Panc1 (cell line): ENCODE results near the gene BTNL3. TPM values are rescaled to one million over a fixed set of nuclear protein-coding genes. Genes with fewer than 3 reads are reported as not detected.

Source experiments
- ATAC-seq: fragments of 200-7000 bp; cut with Tn5 transposase; 2 replicates; pipeline ENCODE4 v1.9.1; 2020; ENCODE audit warnings: mild to moderate bottlenecking, moderate library complexity
- BruUV-seq: library from RNA; stranded (reverse); fragments of 400-500 nt; replicated peaks from 2 replicates; lab custom pipeline; 2021; lab: Mats Ljungman, UMichigan
- CTCF ChIA-PET: fragments of 300-600 bp; sonication (Branson Sonifier 250); formaldehyde crosslinking; loops from one replicate; lab custom pipeline; 2022; ENCODE audit warnings: antibody characterized with exemption; lab: Charles Lee
- POLR2A ChIA-PET: fragments of 300-600 bp; sonication (Branson Sonifier 250); formaldehyde crosslinking; loops from one replicate; lab custom pipeline; 2022; ENCODE audit warnings: antibody characterized with exemption; lab: Charles Lee
- DNase-seq: peaks from one replicate; pipeline ENCODE4 v3.0.0-alpha.2; 2010; ENCODE audit warnings: low read depth, low spot score
- H3K27ac ChIP-seq: 2 replicates; pipeline ENCODE4 v1.5.1; 2011; ENCODE audit warnings: mild to moderate bottlenecking, low read length, inconsistent platforms
- H3K27me3 ChIP-seq: fragments of 200-500 bp; sonication (Bioruptor generic); 2 replicates; pipeline ENCODE4 v1.6.0; 2014; ENCODE audit warnings: low read length, inconsistent platforms; ENCODE audit not compliant: control insufficient read depth, insufficient read depth
- H3K36me3 ChIP-seq: fragments of 200-500 bp; sonication (Bioruptor generic); 2 replicates; pipeline ENCODE4 v1.5.1; 2014; ENCODE audit warnings: inconsistent platforms, mild to moderate bottlenecking, low read length, moderate library complexity; ENCODE audit not compliant: control insufficient read depth, insufficient read depth
- H3K4me1 ChIP-seq: 2 replicates; pipeline ENCODE4 v1.5.1; 2011; ENCODE audit warnings: inconsistent platforms, mild to moderate bottlenecking, low read length, moderate library complexity; ENCODE audit not compliant: control insufficient read depth, insufficient read depth
- H3K4me3 ChIP-seq, 2 experiments: 2 replicates each; pipeline ENCODE4 v1.5.1; 2011 to 2012; ENCODE audit warnings: low read depth in 2 of 2, low read length in 2 of 2, mild to moderate bottlenecking in 2 of 2, inconsistent platforms in 1 of 2, moderate library complexity in 1 of 2
- H3K9me3 ChIP-seq: fragments of 200-500 bp; sonication (Bioruptor generic); 2 replicates; pipeline ENCODE4 v1.5.1; 2014; ENCODE audit warnings: low read depth, mild to moderate bottlenecking, inconsistent platforms, low read length, moderate library complexity; ENCODE audit not compliant: control insufficient read depth, insufficient read depth
- POLR2AphosphoS5 ChIP-seq: IDR thresholded peaks from 2 replicates; pipeline ENCODE4 v1.6.1; 2012; ENCODE audit warnings: mild to moderate bottlenecking, low read depth, low read length, moderate library complexity
- SIN3A ChIP-seq: IDR thresholded peaks from 2 replicates; pipeline ENCODE4 v1.6.1; 2012; ENCODE audit warnings: low read depth, mild to moderate bottlenecking, low read length, moderate library complexity, borderline replicate concordance; ENCODE audit not compliant: insufficient read depth
- TCF7L2 ChIP-seq: IDR thresholded peaks from 2 replicates; pipeline ENCODE4 v1.6.1; 2011; ENCODE audit warnings: mild to moderate bottlenecking, low read depth, low read length, inconsistent platforms
- in situ Hi-C: cut with HindIII; loops from 2 replicates; pipeline ENCODE4 v1.10.0; 2016; ENCODE audit warnings: low sequenced_read_pairs, low pct_unique_long_range_greater_than_20kb
- intact Hi-C: fragments of 100-400 bp; cut with micrococcal nuclease; formaldehyde crosslinking; loops from one replicate; pipeline ENCODE4 v1.10.0; 2022; ENCODE audit not compliant: unreplicated experiment
- total RNA-seq: library from RNA; stranded (reverse); gene quantifications from one replicate; pipeline ENCODE4 v1.2.1, GENCODE V29; 2021; ENCODE audit not compliant: unreplicated experiment
- TF ChIP-seq, protein P1 (sequence below), 2 experiments: IDR thresholded peaks; 2 replicates each; pipeline ENCODE4 v1.6.1; 2011 to 2012; ENCODE audit warnings: low read depth in 2 of 2, control low read depth in 1 of 2, low read length in 1 of 2, mild to moderate bottlenecking in 1 of 2, moderate library complexity in 1 of 2; ENCODE audit not compliant: insufficient read depth in 1 of 2
- TF ChIP-seq, protein P2 (sequence below): fragments of 450-650 bp; IDR thresholded peaks from 2 replicates; pipeline ENCODE4 v1.5.1; 2017; ENCODE audit warnings: mild to moderate bottlenecking

BTNL3 gene
- total RNA-seq, 1 experiment from 2014 or later, result not detected

- in situ Hi-C loops, result no loop called here
Measured at GRCh38 chr5:180990086-180990881, 1.6 kb downstream of the BTNL3 start.

GRCh38 chr5:180990882-180991242 lies 2.2 kb downstream of the BTNL3 start:
- DNase-seq (no peak), ATAC-seq (no peak)
- Histone ChIP-seq H3K4me3 (no peak overlapping the region), H3K36me3 (no peaks in the 10 kb centered on the region), H3K4me1 (no peaks in the 10 kb centered on the region), H3K9me3 (no peaks in the 10 kb centered on the region), H3K27me3 (no peaks in the 10 kb centered on the region), H3K27ac (no peak overlapping the region)
- in situ Hi-C loops (no loop called here), intact Hi-C loops (no loop called here)
- CTCF ChIA-PET, result no interaction called here
- BruUV-seq, result no TSS peak
- TF ChIP-seq, protein P1, sequence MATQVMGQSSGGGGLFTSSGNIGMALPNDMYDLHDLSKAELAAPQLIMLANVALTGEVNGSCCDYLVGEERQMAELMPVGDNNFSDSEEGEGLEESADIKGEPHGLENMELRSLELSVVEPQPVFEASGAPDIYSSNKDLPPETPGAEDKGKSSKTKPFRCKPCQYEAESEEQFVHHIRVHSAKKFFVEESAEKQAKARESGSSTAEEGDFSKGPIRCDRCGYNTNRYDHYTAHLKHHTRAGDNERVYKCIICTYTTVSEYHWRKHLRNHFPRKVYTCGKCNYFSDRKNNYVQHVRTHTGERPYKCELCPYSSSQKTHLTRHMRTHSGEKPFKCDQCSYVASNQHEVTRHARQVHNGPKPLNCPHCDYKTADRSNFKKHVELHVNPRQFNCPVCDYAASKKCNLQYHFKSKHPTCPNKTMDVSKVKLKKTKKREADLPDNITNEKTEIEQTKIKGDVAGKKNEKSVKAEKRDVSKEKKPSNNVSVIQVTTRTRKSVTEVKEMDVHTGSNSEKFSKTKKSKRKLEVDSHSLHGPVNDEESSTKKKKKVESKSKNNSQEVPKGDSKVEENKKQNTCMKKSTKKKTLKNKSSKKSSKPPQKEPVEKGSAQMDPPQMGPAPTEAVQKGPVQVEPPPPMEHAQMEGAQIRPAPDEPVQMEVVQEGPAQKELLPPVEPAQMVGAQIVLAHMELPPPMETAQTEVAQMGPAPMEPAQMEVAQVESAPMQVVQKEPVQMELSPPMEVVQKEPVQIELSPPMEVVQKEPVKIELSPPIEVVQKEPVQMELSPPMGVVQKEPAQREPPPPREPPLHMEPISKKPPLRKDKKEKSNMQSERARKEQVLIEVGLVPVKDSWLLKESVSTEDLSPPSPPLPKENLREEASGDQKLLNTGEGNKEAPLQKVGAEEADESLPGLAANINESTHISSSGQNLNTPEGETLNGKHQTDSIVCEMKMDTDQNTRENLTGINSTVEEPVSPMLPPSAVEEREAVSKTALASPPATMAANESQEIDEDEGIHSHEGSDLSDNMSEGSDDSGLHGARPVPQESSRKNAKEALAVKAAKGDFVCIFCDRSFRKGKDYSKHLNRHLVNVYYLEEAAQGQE (IDR thresholded peaks at IDR 0.05; ENCODE audit: insufficient read depth in 1 of 2, low read depth in 2 of 2, low read length in 1 of 2), result no peak
- TF ChIP-seq POLR2AphosphoS5, result no peak
- TF ChIP-seq, protein P2, sequence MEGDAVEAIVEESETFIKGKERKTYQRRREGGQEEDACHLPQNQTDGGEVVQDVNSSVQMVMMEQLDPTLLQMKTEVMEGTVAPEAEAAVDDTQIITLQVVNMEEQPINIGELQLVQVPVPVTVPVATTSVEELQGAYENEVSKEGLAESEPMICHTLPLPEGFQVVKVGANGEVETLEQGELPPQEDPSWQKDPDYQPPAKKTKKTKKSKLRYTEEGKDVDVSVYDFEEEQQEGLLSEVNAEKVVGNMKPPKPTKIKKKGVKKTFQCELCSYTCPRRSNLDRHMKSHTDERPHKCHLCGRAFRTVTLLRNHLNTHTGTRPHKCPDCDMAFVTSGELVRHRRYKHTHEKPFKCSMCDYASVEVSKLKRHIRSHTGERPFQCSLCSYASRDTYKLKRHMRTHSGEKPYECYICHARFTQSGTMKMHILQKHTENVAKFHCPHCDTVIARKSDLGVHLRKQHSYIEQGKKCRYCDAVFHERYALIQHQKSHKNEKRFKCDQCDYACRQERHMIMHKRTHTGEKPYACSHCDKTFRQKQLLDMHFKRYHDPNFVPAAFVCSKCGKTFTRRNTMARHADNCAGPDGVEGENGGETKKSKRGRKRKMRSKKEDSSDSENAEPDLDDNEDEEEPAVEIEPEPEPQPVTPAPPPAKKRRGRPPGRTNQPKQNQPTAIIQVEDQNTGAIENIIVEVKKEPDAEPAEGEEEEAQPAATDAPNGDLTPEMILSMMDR, result no peak
- no peak for TF ChIP-seq SIN3A
- TF ChIP-seq TCF7L2, result no peak
- POLR2A ChIA-PET, result no interaction called here

More at GRCh38 chr5:180990086-180990881, 1.6 kb downstream of the BTNL3 start:
- no peak for DNase-seq
- H3K4me1 ChIP-seq, result no peaks in the 10 kb centered on the region
- no peak for ATAC-seq
- CTCF ChIA-PET, result no interaction called here
- POLR2A ChIA-PET, result no interaction called here
- no peak overlapping the region for H3K27ac ChIP-seq
- intact Hi-C loops, result no loop called here
- H3K4me3 ChIP-seq, result no peak overlapping the region
- H3K27me3 ChIP-seq, result no peaks in the 10 kb centered on the region
- TF ChIP-seq, protein P2, result no peak
- no peak for TF ChIP-seq TCF7L2
- TF ChIP-seq SIN3A, result no peak
- TF ChIP-seq, protein P1 (IDR thresholded peaks at IDR 0.05; ENCODE audit: insufficient read depth in 1 of 2, low read depth in 2 of 2, low read length in 1 of 2), result no peak
- no peak for TF ChIP-seq POLR2AphosphoS5
- no TSS peak for BruUV-seq
- no peaks in the 10 kb centered on the region for H3K36me3 ChIP-seq
- H3K9me3 ChIP-seq, result no peaks in the 10 kb centered on the region
